Amygdala (tissue), 56 donors: ENCODE measurements around the gene IGFBP2.
A peak's percentile ranks its signal among the peaks of the same experiment; 100 is the strongest.
"Not testable (repeated sequence)": the region's sequence is repeated elsewhere in the genome, so short reads cannot be mapped to it uniquely, and the experiment has no call there.

ENCODE experiments used
- DNase-seq, 56 donors: peaks; one replicate each; lab custom pipeline; 2025; lab: John Stamatoyannopoulos, UW

IGFBP2 gene

GRCh38 chr2:216632952-216633615 lies at the start of gene IGFBP2:
Gene IGFBP2 (plus strand): TSS chr2:216633420. CDS start chr2:216633524, 104 bp downstream.
- peak in 3 of 56 donors; percentile 4 to 13 (median 6) for DNase-seq

GRCh38 chr2:216583606-216584005 lies 49.6 kb upstream of the IGFBP2 start:
- peak in 1 of 56 donors; percentile 28 for DNase-seq

GRCh38 chr2:216584112-216584511 lies 49.1 kb upstream of the IGFBP2 start:
- peak in 40 of 56 donors; percentile 3 to 70 (median 25) for DNase-seq

- no peak for DNase-seq
Observed at GRCh38 chr2:216585441-216585840, 47.8 kb upstream of the IGFBP2 start.

GRCh38 chr2:216588861-216589710 lies 44.1 kb upstream of the IGFBP2 start:
- DNase-seq, result no peak

- DNase-seq, result no peak
Observed at GRCh38 chr2:216589791-216590190, 43.4 kb upstream of the IGFBP2 start.

GRCh38 chr2:216590780-216591179 lies 42.4 kb upstream of the IGFBP2 start:
- peak in 1 of 56 donors; percentile 3 for DNase-seq

GRCh38 chr2:216591480-216591879 lies 41.7 kb upstream of the IGFBP2 start:
- no peak for DNase-seq

- no peak for DNase-seq
Observed at GRCh38 chr2:216594081-216594480, 39.1 kb upstream of the IGFBP2 start.

GRCh38 chr2:216596236-216596979 lies 36.8 kb upstream of the IGFBP2 start:
- no peak for DNase-seq

- no peak for DNase-seq
Observed at GRCh38 chr2:216596980-216597509, 36.2 kb upstream of the IGFBP2 start.

- not testable (repeated sequence) for DNase-seq
Observed at GRCh38 chr2:216597825-216598224, 35.4 kb upstream of the IGFBP2 start.

- DNase-seq, result no peak
Observed at GRCh38 chr2:216601632-216602409, 31.4 kb upstream of the IGFBP2 start.

- DNase-seq, result no peak
Observed at GRCh38 chr2:216603010-216603883, 30.0 kb upstream of the IGFBP2 start.

GRCh38 chr2:216603884-216604245 lies 29.4 kb upstream of the IGFBP2 start:
- DNase-seq, result no peak

- no peak for DNase-seq
Observed at GRCh38 chr2:216604458-216604857, 28.8 kb upstream of the IGFBP2 start.

- no peak for DNase-seq
Observed at GRCh38 chr2:216606551-216607276, 26.5 kb upstream of the IGFBP2 start.

GRCh38 chr2:216607277-216607560 lies 26.0 kb upstream of the IGFBP2 start:
- DNase-seq, result no peak

GRCh38 chr2:216608525-216608924 lies 24.7 kb upstream of the IGFBP2 start:
- no peak for DNase-seq
